CD4-positive, alpha-beta T cell treated with Interleukin-12 subunit alpha and Interleukin-12 subunit beta, for 1 hour (primary cell): ENCODE results near the gene DEFB132.
A peak's percentile ranks its signal among the peaks of the same experiment; 100 is the strongest.

Experiments
- DNase-seq: peaks from one replicate; pipeline ENCODE4 v3.0.0-alpha.2; 2020

DEFB132 gene

GRCh38 chr20:266596-267562, 9.4 kb downstream of the DEFB132 start:
- DNase-seq, result peak; percentile 87

GRCh38 chr20:270517-270916, 13.0 kb downstream of the DEFB132 start:
- no peak for DNase-seq

- no peak for DNase-seq
Measured at GRCh38 chr20:271069-271468, 13.5 kb downstream of the DEFB132 start.

GRCh38 chr20:271528-271927, 14.0 kb downstream of the DEFB132 start:
- DNase-seq, result no peak

GRCh38 chr20:272718-273117, 15.2 kb downstream of the DEFB132 start:
- no peak for DNase-seq

GRCh38 chr20:273884-274283, 16.4 kb downstream of the DEFB132 start:
- DNase-seq, result no peak

GRCh38 chr20:275791-276190, 18.3 kb downstream of the DEFB132 start:
- no peak for DNase-seq

GRCh38 chr20:276620-277495, 19.3 kb downstream of the DEFB132 start:
- DNase-seq, result no peak

- no peak for DNase-seq
Measured at GRCh38 chr20:277496-277781, 19.9 kb downstream of the DEFB132 start.

GRCh38 chr20:278181-278580, 20.7 kb downstream of the DEFB132 start:
- DNase-seq, result no peak

GRCh38 chr20:278607-279571, 21.4 kb downstream of the DEFB132 start:
- DNase-seq, result peak; percentile 66

GRCh38 chr20:284172-284571, 26.6 kb downstream of the DEFB132 start:
- DNase-seq, result no peak

GRCh38 chr20:286508-286907, 29.0 kb downstream of the DEFB132 start:
- no peak for DNase-seq

GRCh38 chr20:288956-289692, 31.6 kb downstream of the DEFB132 start:
- DNase-seq, result no peak

GRCh38 chr20:289693-290083, 32.2 kb downstream of the DEFB132 start:
- DNase-seq, result no peak

GRCh38 chr20:290084-290831, 32.7 kb downstream of the DEFB132 start, which contains the start of gene C20orf96:
TSS of gene C20orf96 (minus strand) at chr20:290750. CDS start at chr20:290610, 140 bp downstream.
- peak; percentile 90 for DNase-seq

GRCh38 chr20:294602-295001, 37.1 kb downstream of the DEFB132 start:
- no peak for DNase-seq

- no peak for DNase-seq
Measured at GRCh38 chr20:295804-296203, 38.3 kb downstream of the DEFB132 start.

GRCh38 chr20:297098-297924, 39.8 kb downstream of the DEFB132 start, which contains the start of gene ZCCHC3:
TSS of gene ZCCHC3 (plus strand) at chr20:297570. CDS start at chr20:297587, 17 bp downstream.
- peak; percentile 86 for DNase-seq
